H1 (cell line): Measurements from ENCODE around the gene ITPR1. TPM values are rescaled to one million over a fixed set of nuclear protein-coding genes. Genes with fewer than 3 reads are reported as not detected.

Source experiments
- CTCF ChIA-PET: fragments of 300-600 bp; sonication (Branson Sonifier 250); formaldehyde crosslinking; loops from one replicate; lab custom pipeline; 2021; ENCODE audit not compliant: partially characterized antibody; lab: Charles Lee
- POLR2A ChIA-PET: fragments of 300-600 bp; sonication (Branson Sonifier 250); formaldehyde crosslinking; loops from one replicate; lab custom pipeline; 2021; ENCODE audit warnings: inconsistent platforms; ENCODE audit not compliant: partially characterized antibody; lab: Charles Lee
- DNase-seq, 2 experiments: peaks; one replicate each; pipeline versions ENCODE4 v3.0.0 to v3.0.0-alpha.2; 2010 to 2022; ENCODE audit warnings: low spot score in 2 of 2, low read depth in 1 of 2, mixed read lengths in 1 of 2
- FAIRE-seq: peaks from 2 replicates; lab custom pipeline; 2011; peaks lifted over from hg19 to GRCh38; lab: Jason Lieb, UNC
- H2AFZ ChIP-seq: 2 replicates; pipeline ENCODE4 v1.8.1; 2012; ENCODE audit warnings: low read length, inconsistent platforms
- H2AK5ac ChIP-seq: 2 replicates; pipeline ENCODE4 v1.6.1; 2013; ENCODE audit warnings: low read depth, low read length
- H2BK120ac ChIP-seq: replicated peaks from 2 replicates; pipeline ENCODE3; 2013; ENCODE audit warnings: low read depth, low read length, inconsistent platforms
- H2BK12ac ChIP-seq: 2 replicates; pipeline ENCODE4 v1.6.1; 2013; ENCODE audit warnings: low read depth, low read length
- H2BK15ac ChIP-seq: 2 replicates; pipeline ENCODE4 v1.6.1; 2013; ENCODE audit warnings: low read length
- H2BK20ac ChIP-seq: 2 replicates; pipeline ENCODE4 v1.6.1; 2013; ENCODE audit warnings: low read length
- H2BK5ac ChIP-seq: 2 replicates; pipeline ENCODE4 v1.6.1; 2013; ENCODE audit warnings: low read depth, low read length
- H3K14ac ChIP-seq: 2 replicates; pipeline ENCODE4 v1.6.1; 2013; ENCODE audit warnings: inconsistent platforms; ENCODE audit not compliant: insufficient read length
- H3K18ac ChIP-seq: 2 replicates; pipeline ENCODE4 v1.6.1; 2013; ENCODE audit warnings: low read length; ENCODE audit errors: extremely low read depth
- H3K23ac ChIP-seq: 2 replicates; pipeline ENCODE4 v1.6.1; 2013; ENCODE audit warnings: inconsistent platforms; ENCODE audit not compliant: insufficient read length
- H3K23me2 ChIP-seq: 2 replicates; pipeline ENCODE4 v1.6.1; 2013; ENCODE audit warnings: low read depth, low read length
- H3K27ac ChIP-seq: 2 replicates; pipeline ENCODE4 v1.6.1; 2011; ENCODE audit warnings: low read depth, low read length, inconsistent platforms
- H3K27me3 ChIP-seq, 4 experiments: replicated peaks in 1 of 4; 1 replicate in 1 of 4; 2 replicates in 3 of 4; pipeline versions ENCODE4 v1.6.1 to v1.8.1; 2011 to 2013; ENCODE audit warnings: low read length in 3 of 4, mild to moderate bottlenecking in 3 of 4, inconsistent platforms in 2 of 4, mixed read lengths in 2 of 4, moderate library complexity in 1 of 4; ENCODE audit not compliant: control insufficient read depth in 3 of 4, insufficient read depth in 3 of 4; ENCODE audit errors: extremely low read depth in 1 of 4
- H3K36me3 ChIP-seq, 4 experiments: 2 replicates each; pipeline versions ENCODE4 v1.6.1 to v1.8.1; 2011 to 2013; ENCODE audit warnings: mild to moderate bottlenecking in 4 of 4, low read length in 3 of 4, moderate library complexity in 2 of 4, control low read depth in 1 of 4, inconsistent platforms in 1 of 4; ENCODE audit not compliant: insufficient read depth in 4 of 4, control insufficient read depth in 2 of 4
- H3K4ac ChIP-seq: replicated peaks from 2 replicates; pipeline ENCODE3; 2013; ENCODE audit warnings: low read length, low read depth, mixed read lengths, inconsistent platforms; ENCODE audit not compliant: insufficient read length
- H3K4me1 ChIP-seq, 4 experiments: replicated peaks in 1 of 4; 1 replicate in 1 of 4; 2 replicates in 3 of 4; pipeline versions ENCODE4 v1.6.1 to v1.8.1; 2011 to 2013; ENCODE audit warnings: low read length in 3 of 4, inconsistent platforms in 2 of 4, mixed read lengths in 1 of 4; ENCODE audit not compliant: insufficient read depth in 4 of 4, control insufficient read depth in 3 of 4
- H3K4me2 ChIP-seq, 2 experiments: 2 replicates each; pipeline versions ENCODE4 v1.6.1 to v1.8.1; 2011 to 2013; ENCODE audit warnings: low read depth in 2 of 2, low read length in 2 of 2, control low read depth in 1 of 2, inconsistent platforms in 1 of 2, mild to moderate bottlenecking in 1 of 2; ENCODE audit not compliant: insufficient read depth in 1 of 2
- H3K4me3 ChIP-seq, 4 experiments: fragments of 200-600, 300-600 bp in 1 of 4; sonication (generic), shearing (Covaris generic), sonication (Bioruptor Twin) in 1 of 4; 2 replicates each; pipeline versions ENCODE4 v1.5.1 to v1.8.1; 2011 to 2016; ENCODE audit warnings: low read length in 4 of 4, low read depth in 3 of 4, control low read depth in 2 of 4, inconsistent platforms in 2 of 4, mild to moderate bottlenecking in 2 of 4, mixed read lengths in 1 of 4, moderate library complexity in 1 of 4; ENCODE audit not compliant: insufficient read depth in 2 of 4; ENCODE audit errors: extremely low read depth in 1 of 4
- H3K56ac ChIP-seq: replicated peaks from 2 replicates; pipeline ENCODE3; 2013; ENCODE audit warnings: low read depth, mild to moderate bottlenecking, mixed read lengths, low read length, inconsistent platforms; ENCODE audit not compliant: insufficient read length
- H3K79me1 ChIP-seq: 2 replicates; pipeline ENCODE4 v1.6.1; 2013; ENCODE audit warnings: low read depth, low read length, control low read depth
- H3K79me2 ChIP-seq, 2 experiments: 2 replicates each; pipeline versions ENCODE4 v1.6.1 to v1.8.1; 2012 to 2013; ENCODE audit warnings: low read length in 2 of 2, mild to moderate bottlenecking in 2 of 2, inconsistent platforms in 1 of 2; ENCODE audit not compliant: insufficient read depth in 2 of 2, control insufficient read depth in 1 of 2
- H3K9ac ChIP-seq, 4 experiments: replicated peaks in 1 of 4; 1 replicate in 1 of 4; 2 replicates in 3 of 4; pipeline versions ENCODE4 v1.6.1 to v1.8.1; 2011 to 2013; ENCODE audit warnings: low read depth in 3 of 4, low read length in 3 of 4, control low read depth in 2 of 4, mild to moderate bottlenecking in 2 of 4, moderate library complexity in 2 of 4, inconsistent platforms in 1 of 4; ENCODE audit errors: extremely low read depth in 1 of 4
- H3K9me3 ChIP-seq, 2 experiments: 2 replicates each; pipeline versions ENCODE4 v1.6.1 to v1.8.1; 2012 to 2013; ENCODE audit warnings: mild to moderate bottlenecking in 2 of 2, moderate library complexity in 2 of 2, control low read depth in 1 of 2, inconsistent platforms in 1 of 2, low read depth in 1 of 2, low read length in 1 of 2, mixed read lengths in 1 of 2; ENCODE audit not compliant: insufficient read depth in 2 of 2
- H4K20me1 ChIP-seq, 2 experiments: replicated peaks in 1 of 2; 2 replicates each; pipeline versions ENCODE3 to v1.8.1; 2011 to 2013; ENCODE audit warnings: inconsistent platforms in 2 of 2, low read length in 2 of 2, mild to moderate bottlenecking in 1 of 2; ENCODE audit not compliant: insufficient read depth in 2 of 2, control insufficient read depth in 1 of 2
- H4K5ac ChIP-seq: 2 replicates; pipeline ENCODE4 v1.6.1; 2013; ENCODE audit warnings: low read length, low read depth, mixed read lengths, inconsistent platforms; ENCODE audit not compliant: insufficient read length
- H4K8ac ChIP-seq: 2 replicates; pipeline ENCODE4 v1.8.0; 2013; ENCODE audit warnings: mild to moderate bottlenecking, moderate library complexity, low read length, inconsistent platforms; ENCODE audit not compliant: insufficient read depth; ENCODE audit errors: extremely low read depth
- H4K91ac ChIP-seq: replicated peaks from 2 replicates; pipeline ENCODE3; 2013; ENCODE audit warnings: low read length, mixed read lengths, inconsistent platforms; ENCODE audit not compliant: insufficient read length
- NANOG ChIP-seq: IDR thresholded peaks from 2 replicates; pipeline ENCODE4 v1.6.1; 2011; ENCODE audit warnings: low read length, low read depth, mild to moderate bottlenecking, inconsistent platforms; ENCODE audit not compliant: insufficient read depth, poor library complexity, severe bottlenecking
- WGBS, 2 experiments: shearing (Covaris generic) in 1 of 2; methylation state at CpG; one replicate each; pipeline versions ENCODE4 v1.1.6 to v1.1.7; 2013 to 2015; ENCODE audit warnings: low lambda C conversion rate in 2 of 2, mixed read lengths in 2 of 2, inconsistent platforms in 1 of 2, low coverage in 1 of 2, missing lambda C conversion rate in 1 of 2; ENCODE audit not compliant: insufficient replicate concordance in 2 of 2, insufficient coverage in 1 of 2, insufficient read length in 1 of 2; ENCODE audit errors: extremely low coverage in 1 of 2, missing lambda C conversion rate in 1 of 2; 5-methylcytosine and 5-hydroxymethylcytosine counted together
- polyA plus RNA-seq, 7 experiments: library from polyadenylated mRNA; depleted of rRNA in 3 of 7; stranded (reverse) in 5 of 7; unstranded in 2 of 7; fragments of >200 nt in 5 of 7; fragments of 200-250 nt in 2 of 7; gene quantifications; 1 replicate in 5 of 7; 2 replicates in 1 of 7; 4 replicates in 1 of 7; pipeline versions ENCODE4 v1.2.1 to v1.2.3, GENCODE V29; 2011 to 2013; ENCODE audit warnings: missing spikeins in 2 of 7, mixed read lengths in 2 of 7
- total RNA-seq: library from RNA; stranded (reverse); fragmentation: NEBNext Ultra II Directional; extraction: Animal tissue kit (Norgen Biotek cat#: 25700); gene quantifications from 2 replicates; pipeline ENCODE4 v1.2.1, GENCODE V29; 2021

The ITPR1 gene
- total and polyA plus RNA-seq, 2 of the 8 experiments (the other 6 are each of a cell fraction or from before 2014, with no cell fraction given): 2.5 to 16.3 TPM

DNA sequence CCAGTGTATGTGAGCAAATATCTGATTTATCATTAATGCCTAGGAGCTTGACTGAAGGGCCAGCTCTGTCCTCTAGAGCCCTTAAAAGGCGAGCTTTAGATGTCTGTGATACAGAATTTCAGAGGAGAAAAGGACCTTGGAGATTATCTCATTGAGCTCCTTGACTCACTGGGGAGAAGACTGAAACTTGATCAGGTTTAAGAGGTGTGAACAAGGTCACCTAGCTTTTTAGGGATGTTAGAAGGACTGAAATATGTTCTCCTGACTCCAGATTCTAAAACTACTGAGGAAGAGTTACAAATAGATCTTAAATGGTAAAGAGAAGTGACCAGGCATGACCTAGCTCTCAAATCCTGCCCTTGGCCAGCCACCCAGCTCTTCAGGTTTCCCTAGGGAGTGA lies 292.4 kb downstream of the ITPR1 start:
- Histone ChIP-seq H3K27ac (no peak overlapping the region), H3K4me2 (no peak overlapping the region), H2AK5ac (no peak overlapping the region), H3K56ac (no peak overlapping the region), H3K18ac (no peak overlapping the region), H3K4ac (no peak overlapping the region), H4K91ac (no peak overlapping the region), H2BK5ac (no peak overlapping the region), H3K9ac (no peak overlapping the region), H3K4me3 (no peak overlapping the region), H2BK15ac (no peak overlapping the region), H3K27me3 (no peaks in the 10 kb centered on the region), H3K23me2 (no peaks in the 10 kb centered on the region), H3K14ac (no peak overlapping the region), H3K36me3 (no peaks in the 10 kb centered on the region; a peak in 2 of 8 replicates), H3K79me2 (no peaks in the 10 kb centered on the region), H3K9me3 (no peaks in the 10 kb centered on the region), H4K5ac (no peak overlapping the region), H3K79me1 (no peaks in the 10 kb centered on the region), H2BK12ac (no peak overlapping the region), H2BK20ac (no peak overlapping the region), H2AFZ (no peak overlapping the region), H3K23ac (no peak overlapping the region), H3K4me1 (no peaks in the 10 kb centered on the region; a peak in 1 of 7 replicates), H4K8ac (no peak overlapping the region), H2BK120ac (no peak overlapping the region), H4K20me1 (no peaks in the 10 kb centered on the region)
- FAIRE-seq (no peak), DNase-seq (no peak)
- CTCF ChIA-PET: interaction anchor here (1.2 kb wide), 2 partner anchors 18 to 169 kb away, joined by 3 to 4 read pairs; no protein-coding TSS in a partner anchor
- WGBS, 2 experiments: 88% methylated on average over 1 of the region's 1 CpG; no CpG with 5 or more reads in 1 of the 2 experiments
- no peak for TF ChIP-seq NANOG
- POLR2A ChIA-PET: no interaction called here
